ENCODE data around the gene ANO7. TPM values are rescaled to one million over a fixed set of nuclear protein-coding genes. Genes with fewer than 3 reads are reported as not detected.
A peak's percentile ranks its signal among the peaks of the same experiment; 100 is the strongest.

The ANO7 gene
- total and polyA plus RNA-seq, 2 of the 13 experiments (the other 11 are each of a cell fraction or from before 2014, with no cell fraction given), result 4.1 to 4.9 TPM

- TF ChIP-seq ELK4 (CRISPR knock-in tag; IDR thresholded peaks at IDR 0.05; ENCODE audit: borderline replicate concordance) (no peak), ZKSCAN1 (IDR thresholded peaks at IDR 0.05; ENCODE audit: low read length) (no peak), USF2 (IDR thresholded peaks at IDR 0.05; ENCODE audit: low read depth, low read length) (peak; percentile 60; the same call in 1 of the 2 replicates), USF2 (CRISPR knock-in tag; IDR thresholded peaks at IDR 0.05; ENCODE audit: borderline replicate concordance) (peak; percentile 52; the same call in 1 of the 2 replicates)
Observed at GRCh38 chr2:241201445-241202267, 13.2 kb downstream of the ANO7 start (continued).

- Histone ChIP-seq H3K4me2 (ENCODE audit: low read depth, low read length) (no peak overlapping the region), H3K27ac (ENCODE audit: extremely low read length, insufficient read depth, low read length) (no peak overlapping the region), H3K9me3 (ENCODE audit: low read length) (no peaks in the 10 kb centered on the region), H3K4me1 (ENCODE audit: insufficient read depth, low read length) (peaks cover 10% of the 10 kb centered on the region), H3K27me3 (ENCODE audit: control insufficient read depth in 1 of 2, insufficient read depth in 2 of 2, low read length in 2 of 2) (peaks cover 17 to 55% of the 10 kb centered on the region in 2 experiments), H4K20me1 (ENCODE audit: insufficient read depth, low read length) (no peaks in the 10 kb centered on the region), H3K4me3 (replicated peaks in 1 of 3; ENCODE audit: insufficient read depth in 1 of 3, low read depth in 2 of 3, low read length in 3 of 3) (no peak overlapping the region), H3K36me3 (replicated peaks in 1 of 2; ENCODE audit: control insufficient read depth in 1 of 2, insufficient read depth in 2 of 2, low read length in 2 of 2) (no peaks in the 10 kb centered on the region), H3K9ac (ENCODE audit: insufficient read depth, low read depth, low read length) (no peak overlapping the region), H2AFZ (ENCODE audit: low read length) (no peak overlapping the region), H3K79me2 (ENCODE audit: insufficient read depth, low read length) (no peaks in the 10 kb centered on the region)
- ChIA-PET POLR2A (no interaction called here), CTCF (ENCODE audit: low intra/inter-chr PET ratio, low total read pairs) (no interaction called here)
- TF ChIP-seq NFYC (CRISPR knock-in tag; IDR thresholded peaks at IDR 0.05), result no peak
- peak; percentile 13 for TF ChIP-seq HNRNPLL (IDR thresholded peaks at IDR 0.05; ENCODE audit: low read depth, low read length, poor library complexity, severe bottlenecking)
- intact Hi-C loops (cut with micrococcal nuclease; ENCODE audit: unreplicated experiment), result no loop called here
- no peak for ATAC-seq
- FAIRE-seq, result no peak
- no peak for DNase-seq (ENCODE audit: low spot score)
- no TSS peak for BruUV-seq (replicated peaks)
- in situ Hi-C loops (cut with HindIII; ENCODE audit: extremely low pct_ligation_motif_present, low pct_unique_long_range_greater_than_20kb), result loop anchor here (25.0 kb wide), 1 partner anchor 640 kb away; the partner anchor contains the start of genes ANKMY1, DUSP28 and RNPEPL1
- 67% methylated on average over 11 of the region's 15 CpGs for WGBS (ENCODE audit: low lambda C conversion rate)
Observed at GRCh38 chr2:241202268-241202585, 13.8 kb downstream of the ANO7 start.
